ENCODE data around the gene CD52.

DNA sequence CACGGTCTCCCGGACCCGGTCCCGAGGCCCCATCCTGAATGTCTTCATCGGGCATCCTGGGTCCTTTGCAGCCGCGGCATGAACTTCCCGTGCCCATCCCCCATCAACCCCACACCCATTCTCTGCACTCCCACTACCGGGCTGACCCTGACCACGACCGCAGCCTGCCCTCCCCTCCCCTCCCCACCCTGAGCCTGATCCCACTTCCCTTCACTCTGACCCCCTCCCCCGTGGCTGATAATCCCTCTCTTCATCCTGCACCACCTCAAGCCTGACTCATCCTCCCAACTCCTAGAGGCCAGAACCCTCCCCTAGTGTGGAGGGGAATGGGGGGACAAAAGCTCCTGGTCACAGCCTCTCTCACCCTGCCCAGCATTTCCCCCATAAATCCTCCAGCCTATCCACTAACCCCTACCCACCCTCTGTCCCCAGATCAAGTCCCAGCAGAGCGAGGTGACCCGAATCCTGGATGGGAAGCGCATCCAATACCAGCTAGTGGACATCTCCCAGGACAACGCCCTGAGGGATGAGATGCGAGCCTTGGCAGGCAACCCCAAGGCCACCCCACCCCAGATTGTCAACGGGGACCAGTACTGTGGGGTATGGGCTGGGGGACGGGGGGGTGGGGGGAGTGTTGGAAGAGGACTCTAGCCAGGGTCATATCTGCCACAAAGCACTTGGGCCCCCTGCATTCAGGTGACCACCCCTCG, 37.3 kb upstream of the CD52 start:
- no peak for TF ChIP-seq MAZ (IDR thresholded peaks at IDR 0.05; ENCODE audit: borderline replicate concordance, low read depth, low read length)
- TF ChIP-seq, protein P1, sequence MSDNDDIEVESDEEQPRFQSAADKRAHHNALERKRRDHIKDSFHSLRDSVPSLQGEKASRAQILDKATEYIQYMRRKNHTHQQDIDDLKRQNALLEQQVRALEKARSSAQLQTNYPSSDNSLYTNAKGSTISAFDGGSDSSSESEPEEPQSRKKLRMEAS (IDR thresholded peaks at IDR 0.05): no peak; the same call in 1 of the 2 replicates
- TF ChIP-seq, protein P2, sequence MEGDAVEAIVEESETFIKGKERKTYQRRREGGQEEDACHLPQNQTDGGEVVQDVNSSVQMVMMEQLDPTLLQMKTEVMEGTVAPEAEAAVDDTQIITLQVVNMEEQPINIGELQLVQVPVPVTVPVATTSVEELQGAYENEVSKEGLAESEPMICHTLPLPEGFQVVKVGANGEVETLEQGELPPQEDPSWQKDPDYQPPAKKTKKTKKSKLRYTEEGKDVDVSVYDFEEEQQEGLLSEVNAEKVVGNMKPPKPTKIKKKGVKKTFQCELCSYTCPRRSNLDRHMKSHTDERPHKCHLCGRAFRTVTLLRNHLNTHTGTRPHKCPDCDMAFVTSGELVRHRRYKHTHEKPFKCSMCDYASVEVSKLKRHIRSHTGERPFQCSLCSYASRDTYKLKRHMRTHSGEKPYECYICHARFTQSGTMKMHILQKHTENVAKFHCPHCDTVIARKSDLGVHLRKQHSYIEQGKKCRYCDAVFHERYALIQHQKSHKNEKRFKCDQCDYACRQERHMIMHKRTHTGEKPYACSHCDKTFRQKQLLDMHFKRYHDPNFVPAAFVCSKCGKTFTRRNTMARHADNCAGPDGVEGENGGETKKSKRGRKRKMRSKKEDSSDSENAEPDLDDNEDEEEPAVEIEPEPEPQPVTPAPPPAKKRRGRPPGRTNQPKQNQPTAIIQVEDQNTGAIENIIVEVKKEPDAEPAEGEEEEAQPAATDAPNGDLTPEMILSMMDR (IDR thresholded peaks at IDR 0.05): no peak
- no peak for TF ChIP-seq GATA3 (IDR thresholded peaks at IDR 0.05; ENCODE audit: borderline replicate concordance)
- TF ChIP-seq RFX5 (IDR thresholded peaks at IDR 0.05): no peak
- no peak for TF ChIP-seq CHD2 (IDR thresholded peaks at IDR 0.05; ENCODE audit: low read length, partially characterized antibody)
- TF ChIP-seq POLR2A (IDR thresholded peaks at IDR 0.05; ENCODE audit: low read length): no peak
- TF ChIP-seq CHD4 (IDR thresholded peaks at IDR 0.05; ENCODE audit: borderline replicate concordance): no peak
- TF ChIP-seq ESRRA (IDR thresholded peaks at IDR 0.05; ENCODE audit: borderline replicate concordance, low read length): no peak
- TF ChIP-seq, protein P3, sequence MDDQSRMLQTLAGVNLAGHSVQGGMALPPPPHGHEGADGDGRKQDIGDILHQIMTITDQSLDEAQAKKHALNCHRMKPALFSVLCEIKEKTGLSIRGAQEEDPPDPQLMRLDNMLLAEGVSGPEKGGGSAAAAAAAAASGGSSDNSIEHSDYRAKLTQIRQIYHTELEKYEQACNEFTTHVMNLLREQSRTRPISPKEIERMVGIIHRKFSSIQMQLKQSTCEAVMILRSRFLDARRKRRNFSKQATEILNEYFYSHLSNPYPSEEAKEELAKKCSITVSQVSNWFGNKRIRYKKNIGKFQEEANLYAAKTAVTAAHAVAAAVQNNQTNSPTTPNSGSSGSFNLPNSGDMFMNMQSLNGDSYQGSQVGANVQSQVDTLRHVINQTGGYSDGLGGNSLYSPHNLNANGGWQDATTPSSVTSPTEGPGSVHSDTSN (IDR thresholded peaks at IDR 0.05): no peak
- no peak for TF ChIP-seq SMC3 (IDR thresholded peaks at IDR 0.05)

All from A549 (cell line).